ENCODE data around the gene H2AZ2.

- TF ChIP-seq CTCF (IDR thresholded peaks at IDR 0.05; ENCODE audit: low read length): no peak
- no peak for TF ChIP-seq EZH2 (IDR thresholded peaks at IDR 0.05; ENCODE audit: borderline replicate concordance, low read length)
These were observed 45.9 kb upstream of the H2AZ2 start for GRCh38 chr7:44893710-44894234.
